Measurements from ENCODE around the gene MALAT1.

Gene MALAT1

DNA sequence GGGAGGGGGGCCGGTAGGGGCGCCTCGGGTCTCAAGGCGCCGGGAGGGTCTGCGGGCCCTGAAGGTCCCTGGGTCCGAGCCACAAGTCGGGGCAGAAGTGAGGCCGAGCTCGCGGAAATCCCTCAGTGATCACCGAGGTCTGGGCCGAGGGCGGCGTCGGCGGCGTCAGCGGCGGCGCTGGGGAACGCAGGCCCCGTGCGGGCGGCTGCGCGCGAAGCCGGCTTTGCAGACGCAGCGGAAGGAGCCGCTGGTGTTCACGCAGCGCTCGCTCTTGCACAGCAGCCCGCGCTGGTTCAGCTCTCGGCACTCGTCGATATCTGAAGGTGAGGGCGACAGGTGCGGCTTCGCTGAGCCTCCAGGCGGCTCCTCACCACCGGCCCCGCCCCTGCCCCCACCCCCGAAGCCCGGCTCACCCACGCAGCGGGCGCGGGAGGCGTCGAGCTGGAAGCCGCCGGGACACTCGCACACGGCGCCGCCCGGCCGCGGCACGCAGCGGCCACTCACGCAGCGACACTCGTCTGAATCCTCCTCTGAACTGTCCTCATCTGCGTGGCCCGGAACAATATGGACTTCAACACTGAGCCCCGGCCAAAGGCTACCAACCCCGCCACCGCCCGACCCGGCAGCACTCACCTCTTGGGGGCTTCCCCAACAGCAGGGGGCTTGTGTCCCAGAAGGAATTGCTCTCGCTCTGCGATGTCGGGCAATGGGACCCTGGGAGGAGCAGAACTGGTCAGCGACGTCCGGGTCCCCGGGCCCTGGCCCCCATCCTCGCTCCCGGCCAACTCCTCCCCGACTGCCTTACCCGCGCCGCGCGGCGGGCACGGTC, 40.3 kb downstream of the MALAT1 start:
- ChIA-PET POLR2A (interaction anchor here (1.3 kb wide), 1 partner anchor 14 kb away, joined by 8 read pairs; the partner anchor contains the start of gene SCYL1), CTCF (interaction anchor here (2.9 to 5.0 kb wide), 2 partner anchors 33 to 55 kb away, joined by 40 to 50 read pairs; partner anchors contain the start of genes FAM89B, KCNK7 and ZNRD2)
- no peak for DNase-seq (ENCODE audit: extremely low spot score)
- TF ChIP-seq LEF1 (IDR thresholded peaks at IDR 0.05; ENCODE audit: borderline replicate concordance) (no peak), HDGF (IDR thresholded peaks at IDR 0.05; ENCODE audit: borderline replicate concordance) (no peak), ARNT (IDR thresholded peaks at IDR 0.05) (no peak), ZNF384 (IDR thresholded peaks at IDR 0.05) (no peak), NFRKB (IDR thresholded peaks at IDR 0.05) (no peak), FOXM1 (IDR thresholded peaks at IDR 0.05; ENCODE audit: borderline replicate concordance) (no peak), FOXK2 (IDR thresholded peaks at IDR 0.05) (no peak), BHLHE40 (IDR thresholded peaks at IDR 0.05; ENCODE audit: borderline replicate concordance) (no peak), CTBP1 (IDR thresholded peaks at IDR 0.05; ENCODE audit: borderline replicate concordance) (no peak), TARDBP (IDR thresholded peaks at IDR 0.05) (no peak), SP1 (IDR thresholded peaks at IDR 0.05) (no peak), L3MBTL2 (conservative IDR thresholded peaks at IDR 0.05) (no peak)

DNA sequence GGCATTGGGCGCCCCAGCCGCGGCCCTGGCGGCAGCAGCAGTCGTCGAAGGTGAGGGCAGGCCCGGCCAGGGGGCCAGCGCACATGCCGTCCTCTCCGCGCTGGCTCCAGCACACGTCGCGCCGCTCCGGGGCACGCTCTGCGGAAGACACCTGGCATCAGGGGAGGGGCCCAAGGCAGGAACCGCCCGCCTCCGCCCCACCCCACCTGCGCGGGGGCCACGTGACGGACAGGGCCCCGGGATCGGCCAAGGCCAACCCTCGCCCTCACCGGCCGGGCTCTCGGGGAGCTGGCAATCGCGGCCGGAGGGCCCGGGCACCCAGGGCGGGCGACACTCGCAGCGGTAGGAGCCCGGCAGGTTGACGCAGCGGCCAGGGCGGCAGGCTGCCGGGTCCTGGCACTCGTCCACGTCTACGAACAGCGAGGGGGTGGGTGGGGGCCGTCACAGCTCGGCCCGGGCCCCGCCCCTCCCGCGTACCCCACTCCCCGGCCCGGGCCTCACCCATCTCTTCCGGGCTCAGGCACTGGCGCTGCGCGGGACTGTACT, 41.0 kb downstream of the MALAT1 start:
- no peak for TF ChIP-seq L3MBTL2 (conservative IDR thresholded peaks at IDR 0.05)
- no peak for TF ChIP-seq FOXM1 (IDR thresholded peaks at IDR 0.05; ENCODE audit: borderline replicate concordance)
- no peak for TF ChIP-seq FOXA1 (IDR thresholded peaks at IDR 0.05)
- no peak for TF ChIP-seq ZNF384 (IDR thresholded peaks at IDR 0.05)
- TF ChIP-seq CTBP1 (IDR thresholded peaks at IDR 0.05; ENCODE audit: borderline replicate concordance): no peak
- no peak for TF ChIP-seq BHLHE40 (IDR thresholded peaks at IDR 0.05; ENCODE audit: borderline replicate concordance)
- TF ChIP-seq PKNOX1 (IDR thresholded peaks at IDR 0.05): no peak
- TF ChIP-seq ELF4 (IDR thresholded peaks at IDR 0.05): no peak
- no peak for TF ChIP-seq TARDBP (IDR thresholded peaks at IDR 0.05)
- no peak for TF ChIP-seq LEF1 (IDR thresholded peaks at IDR 0.05; ENCODE audit: borderline replicate concordance)
- TF ChIP-seq ARNT (IDR thresholded peaks at IDR 0.05): no peak
- no peak for DNase-seq (ENCODE audit: extremely low spot score)
- ChIA-PET POLR2A (interaction anchor here (1.0 to 2.3 kb wide), 7 partner anchors 15 to 48 kb away, joined by 3 to 16 read pairs (median 5); partner anchors contain the start of genes FAM89B, MALAT1, SCYL1 and ZNRD2), CTCF (interaction anchor here (0.7 to 5.0 kb wide), 8 partner anchors 13 to 55 kb away, joined by 3 to 50 read pairs (median 8); partner anchors contain the start of genes FAM89B, KCNK7, LTBP3 and ZNRD2)

DNA sequence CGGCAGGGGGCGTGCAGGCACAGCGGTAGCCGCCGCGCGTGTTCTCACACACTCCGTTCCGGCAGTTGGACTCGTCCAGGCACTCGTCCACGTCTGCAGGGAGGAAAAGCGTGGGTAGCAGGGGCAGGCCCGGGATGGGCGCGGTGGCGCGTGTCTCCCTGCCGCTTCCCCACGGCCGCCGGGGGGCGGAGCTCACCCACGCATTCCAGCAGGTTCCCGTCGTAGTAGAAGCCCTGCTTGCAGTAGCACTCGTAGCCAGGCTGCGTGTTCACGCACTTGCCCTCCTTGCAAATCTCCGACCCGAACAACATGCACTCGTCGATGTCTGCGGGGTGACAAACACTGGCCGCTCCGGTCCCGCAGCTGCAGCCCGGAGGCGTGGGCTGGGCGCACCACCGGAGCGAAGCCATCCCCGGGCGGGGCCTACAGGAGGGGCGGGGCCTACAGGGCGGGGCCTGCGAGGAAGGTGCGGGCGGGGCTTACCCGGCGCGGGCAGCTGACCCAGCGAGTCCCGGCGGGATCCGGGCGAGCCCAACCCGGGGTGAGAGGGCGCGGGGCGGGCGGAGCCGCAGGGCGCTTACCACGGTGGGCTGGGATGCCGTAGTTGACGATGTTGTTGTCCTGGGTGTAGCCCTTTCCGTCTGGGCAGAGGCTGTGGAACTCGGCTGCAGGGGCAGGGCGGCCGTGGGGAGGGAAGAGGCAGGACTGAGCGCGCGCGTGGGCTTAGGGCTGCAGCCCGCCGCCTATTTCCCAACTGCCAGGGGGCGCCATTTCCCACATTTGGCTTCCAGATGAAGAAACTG, 41.6 kb downstream of the MALAT1 start:
- CTCF ChIA-PET: interaction anchor here (0.7 to 5.0 kb wide), 17 partner anchors 10 to 171 kb away, joined by 3 to 50 read pairs (median 5); partner anchors contain the start of genes FAM89B, KCNK7, LTBP3 and ZNRD2
- POLR2A ChIA-PET: interaction anchor here (1.0 to 2.3 kb wide), 11 partner anchors 16 to 75 kb away, joined by 3 to 16 read pairs (median 4); partner anchors contain the start of genes FAM89B, MALAT1, PCNX3 and SCYL1
- DNase-seq (ENCODE audit: extremely low spot score): peak; percentile 98
- TF ChIP-seq TARDBP (IDR thresholded peaks at IDR 0.05) (peak; percentile 70), FOXM1 (IDR thresholded peaks at IDR 0.05; ENCODE audit: borderline replicate concordance) (no peak)

GRCh38 chr11:65541093-65541982, 42.5 kb downstream of the MALAT1 start:
- TF ChIP-seq ZNF384 (IDR thresholded peaks at IDR 0.05) (no peak), FOXA1 (IDR thresholded peaks at IDR 0.05) (no peak), L3MBTL2 (conservative IDR thresholded peaks at IDR 0.05) (no peak)
- CTCF ChIA-PET: interaction anchor here (0.7 to 5.0 kb wide), 17 partner anchors 10 to 170 kb away, joined by 3 to 50 read pairs (median 5); partner anchors contain the start of genes FAM89B, KCNK7, LTBP3 and ZNRD2
- POLR2A ChIA-PET: interaction anchor here (1.0 to 2.3 kb wide), 9 partner anchors 17 to 74 kb away, joined by 3 to 16 read pairs (median 4); partner anchors contain the start of genes FAM89B, MALAT1, PCNX3 and ZNRD2
- no peak for DNase-seq (ENCODE audit: extremely low spot score)

GRCh38 chr11:65542738-65543390, 44.0 kb downstream of the MALAT1 start:
- POLR2A ChIA-PET: interaction anchor here (1.0 kb wide), 1 partner anchor 18 kb away, joined by 3 read pairs; no protein-coding TSS in a partner anchor
- CTCF ChIA-PET: interaction anchor here (0.5 to 3.3 kb wide), 2 partner anchors 10 to 488 kb away, joined by 3 to 19 read pairs; no protein-coding TSS in a partner anchor

DNA sequence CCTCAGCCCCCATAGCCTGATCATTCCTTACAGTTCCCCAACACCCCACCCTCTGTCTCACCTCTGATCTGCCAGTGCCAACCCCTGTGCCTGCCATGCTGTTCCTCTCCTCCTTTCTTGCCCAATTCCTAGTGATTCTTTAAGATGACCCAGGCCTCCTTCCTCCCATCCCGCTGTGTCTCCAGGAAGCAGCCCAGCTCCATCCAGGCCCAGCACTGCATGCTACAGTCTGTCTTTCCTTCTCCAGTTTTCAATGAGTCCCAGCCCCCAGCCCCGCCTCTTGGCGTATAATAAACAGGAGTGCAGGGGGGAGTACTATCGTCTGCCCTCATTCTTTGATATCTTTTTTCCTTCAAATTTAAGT, 47.0 kb downstream of the MALAT1 start:
- CTCF ChIA-PET: no interaction called here
- TF ChIP-seq NFRKB (IDR thresholded peaks at IDR 0.05) (no peak), FOXK2 (IDR thresholded peaks at IDR 0.05) (no peak), FOXM1 (IDR thresholded peaks at IDR 0.05; ENCODE audit: borderline replicate concordance) (no peak), PKNOX1 (IDR thresholded peaks at IDR 0.05) (no peak), ARNT (IDR thresholded peaks at IDR 0.05) (no peak), ELF4 (IDR thresholded peaks at IDR 0.05) (no peak), SUZ12 (IDR thresholded peaks at IDR 0.05) (no peak), L3MBTL2 (conservative IDR thresholded peaks at IDR 0.05) (no peak), BHLHE40 (IDR thresholded peaks at IDR 0.05; ENCODE audit: borderline replicate concordance) (no peak), SP1 (IDR thresholded peaks at IDR 0.05) (no peak), CTBP1 (IDR thresholded peaks at IDR 0.05; ENCODE audit: borderline replicate concordance) (no peak), ZNF384 (IDR thresholded peaks at IDR 0.05) (no peak), HDGF (IDR thresholded peaks at IDR 0.05; ENCODE audit: borderline replicate concordance) (no peak), FOXA1 (IDR thresholded peaks at IDR 0.05) (no peak), TARDBP (IDR thresholded peaks at IDR 0.05) (no peak), LEF1 (IDR thresholded peaks at IDR 0.05; ENCODE audit: borderline replicate concordance) (no peak)
- POLR2A ChIA-PET: no interaction called here
- DNase-seq (ENCODE audit: extremely low spot score): no peak

More at GRCh38 chr11:65542738-65543390, 44.0 kb downstream of the MALAT1 start:
- DNase-seq (ENCODE audit: extremely low spot score): no peak
- TF ChIP-seq BHLHE40 (IDR thresholded peaks at IDR 0.05; ENCODE audit: borderline replicate concordance): no peak
